ENCODE data around the gene ATOH8.

ATOH8 gene

GRCh38 chr2:85753525-85754312 is at the start of gene ATOH8:
Gene ATOH8, plus strand, starts transcription at chr2:85753991. Its CDS starts 199 bp downstream, at chr2:85754190.
- Histone ChIP-seq H3K9me3 (ENCODE audit: severe bottlenecking) (no peaks in the 10 kb centered on the region), H3K4me3 (ENCODE audit: low read depth, low read length) (peak within 1 kb of the TSS; percentile 60), H3K27me3 (ENCODE audit: insufficient read depth, low read depth, severe bottlenecking) (peaks cover 29% of the 10 kb centered on the region), H3K27ac (peak within 1 kb of the TSS; percentile 44), H3K36me3 (no peaks in the 10 kb centered on the region)
- no peak for TF ChIP-seq CTCF (IDR thresholded peaks at IDR 0.05; ENCODE audit: low read depth, low read length)
- DNase-seq: peak; percentile 58

GRCh38 chr2:85704038-85704437 is 49.8 kb upstream of the ATOH8 start:
- no peak for TF ChIP-seq CTCF (IDR thresholded peaks at IDR 0.05; ENCODE audit: low read depth, low read length)
- DNase-seq: no peak
- Histone ChIP-seq H3K9me3 (ENCODE audit: severe bottlenecking) (no peaks in the 10 kb centered on the region), H3K27me3 (ENCODE audit: insufficient read depth, low read depth, severe bottlenecking) (no peaks in the 10 kb centered on the region), H3K4me3 (ENCODE audit: low read depth, low read length) (no peak overlapping the region), H3K27ac (no peak overlapping the region), H3K36me3 (no peaks in the 10 kb centered on the region)

GRCh38 chr2:85704800-85705679 is 48.8 kb upstream of the ATOH8 start:
- H3K27ac ChIP-seq: no peak overlapping the region
- H3K36me3 ChIP-seq: no peaks in the 10 kb centered on the region
- no peak for TF ChIP-seq CTCF (IDR thresholded peaks at IDR 0.05; ENCODE audit: low read depth, low read length)
- H3K4me3 ChIP-seq (ENCODE audit: low read depth, low read length): no peak overlapping the region
- DNase-seq: no peak
- H3K27me3 ChIP-seq (ENCODE audit: insufficient read depth, low read depth, severe bottlenecking): no peaks in the 10 kb centered on the region
- no peaks in the 10 kb centered on the region for H3K9me3 ChIP-seq (ENCODE audit: severe bottlenecking)

- TF ChIP-seq CTCF (IDR thresholded peaks at IDR 0.05; ENCODE audit: low read depth, low read length): no peak
- no peak for DNase-seq
- no peaks in the 10 kb centered on the region for H3K9me3 ChIP-seq (ENCODE audit: severe bottlenecking)
- no peaks in the 10 kb centered on the region for H3K27me3 ChIP-seq (ENCODE audit: insufficient read depth, low read depth, severe bottlenecking)
- H3K36me3 ChIP-seq: no peaks in the 10 kb centered on the region
- no peak overlapping the region for H3K4me3 ChIP-seq (ENCODE audit: low read depth, low read length)
- H3K27ac ChIP-seq: no peak overlapping the region
Measured at GRCh38 chr2:85705680-85706039, 48.1 kb upstream of the ATOH8 start.

GRCh38 chr2:85706063-85706462 is 47.7 kb upstream of the ATOH8 start:
- Histone ChIP-seq H3K9me3 (ENCODE audit: severe bottlenecking) (no peaks in the 10 kb centered on the region), H3K36me3 (no peaks in the 10 kb centered on the region), H3K4me3 (ENCODE audit: low read depth, low read length) (no peak overlapping the region), H3K27ac (no peak overlapping the region), H3K27me3 (ENCODE audit: insufficient read depth, low read depth, severe bottlenecking) (no peaks in the 10 kb centered on the region)
- no peak for DNase-seq
- TF ChIP-seq CTCF (IDR thresholded peaks at IDR 0.05; ENCODE audit: low read depth, low read length): no peak

All from WERI-Rb-1 (cell line).